ENCODE measurements around the gene SORCS2. TPM values are rescaled to one million over a fixed set of nuclear protein-coding genes. Genes with fewer than 3 reads are reported as not detected.
A peak's percentile ranks its signal among the peaks of the same experiment; 100 is the strongest.

Gene SORCS2
- total RNA-seq, 1 experiment from 2014 or later = 0.91 TPM

- no peak for DNase-seq (ENCODE audit: low read depth)
These were observed 234.3 kb downstream of the SORCS2 start for GRCh38 chr4:7426525-7427171.

- no peak for DNase-seq (ENCODE audit: low read depth)
These were observed 235.0 kb downstream of the SORCS2 start for GRCh38 chr4:7427361-7427760.

- no peak for DNase-seq (ENCODE audit: low read depth)
These were observed 235.5 kb downstream of the SORCS2 start for GRCh38 chr4:7427831-7428260.

GRCh38 chr4:7428261-7429068, 236.1 kb downstream of the SORCS2 start:
- no peak for DNase-seq (ENCODE audit: low read depth)

GRCh38 chr4:7429069-7429416, 236.7 kb downstream of the SORCS2 start:
- DNase-seq (ENCODE audit: low read depth) = no peak

GRCh38 chr4:7429601-7430078, 237.3 kb downstream of the SORCS2 start:
- DNase-seq (ENCODE audit: low read depth) = no peak

- no peak for DNase-seq (ENCODE audit: low read depth)
These were observed 238.1 kb downstream of the SORCS2 start for GRCh38 chr4:7430368-7430964.

GRCh38 chr4:7430965-7431695, 238.8 kb downstream of the SORCS2 start:
- DNase-seq (ENCODE audit: low read depth) = no peak

- no peak for DNase-seq (ENCODE audit: low read depth)
These were observed 239.6 kb downstream of the SORCS2 start for GRCh38 chr4:7431696-7432530.

- DNase-seq (ENCODE audit: low read depth) = no peak
These were observed 240.4 kb downstream of the SORCS2 start for GRCh38 chr4:7432531-7433375.

- no peak for DNase-seq (ENCODE audit: low read depth)
These were observed 241.2 kb downstream of the SORCS2 start for GRCh38 chr4:7433376-7434140.

GRCh38 chr4:7434141-7434765, 241.9 kb downstream of the SORCS2 start:
- no peak for DNase-seq (ENCODE audit: low read depth)

GRCh38 chr4:7434766-7435150, 242.4 kb downstream of the SORCS2 start, which contains the start of gene PSAPL1:
Gene PSAPL1 (minus strand): TSS chr4:7434930. CDS start chr4:7434879, 51 bp downstream.
- peak; percentile 85 for DNase-seq (ENCODE audit: low read depth)

GRCh38 chr4:7435471-7436061, 243.2 kb downstream of the SORCS2 start:
- DNase-seq (ENCODE audit: low read depth) = no peak

GRCh38 chr4:7436256-7436655, 243.9 kb downstream of the SORCS2 start:
- DNase-seq (ENCODE audit: low read depth) = no peak

GRCh38 chr4:7439699-7440098, 247.4 kb downstream of the SORCS2 start:
- no peak for DNase-seq (ENCODE audit: low read depth)

- no peak for DNase-seq (ENCODE audit: low read depth)
These were observed 248.9 kb downstream of the SORCS2 start for GRCh38 chr4:7441201-7441600.

- no peak for DNase-seq (ENCODE audit: low read depth)
These were observed 250.3 kb downstream of the SORCS2 start for GRCh38 chr4:7442574-7443162.
